B cell (primary cell): ENCODE data around the gene PDHB. TPM values are rescaled to one million over a fixed set of nuclear protein-coding genes. Genes with fewer than 3 reads are reported as not detected.

Source experiments
- ATAC-seq: fragments of 200-7000 bp; cut with Tn5 transposase; one replicate; pipeline ENCODE4 v1.10.0; 2021; ENCODE audit warnings: low read depth, mild to moderate bottlenecking, moderate number of reproducible peaks, moderate library complexity
- CTCF ChIA-PET: fragments of 350-600 bp; sonication (Branson Sonifier 250); formaldehyde crosslinking; loops from one replicate; lab custom pipeline; 2021; ENCODE audit warnings: antibody characterized with exemption, inconsistent platforms; lab: Charles Lee
- POLR2A ChIA-PET: fragments of 350-600 bp; sonication (Branson Sonifier 250); formaldehyde crosslinking; loops from one replicate; lab custom pipeline; 2021; ENCODE audit warnings: antibody characterized with exemption; lab: Charles Lee
- DNase-seq: peaks from one replicate; pipeline ENCODE4 v3.0.0; 2013
- H2AFZ ChIP-seq: 2 replicates; pipeline ENCODE4 v1.6.1; 2012; ENCODE audit warnings: mild to moderate bottlenecking, low read depth, low read length; ENCODE audit not compliant: insufficient read depth, poor library complexity, severe bottlenecking
- H3K27ac ChIP-seq, 2 donors: 1 replicate in 1 of 2; 2 replicates in 1 of 2; pipeline ENCODE4 v1.5.1; 2012 to 2013; ENCODE audit warnings: low read length in 2 of 2, mild to moderate bottlenecking in 2 of 2, moderate library complexity in 1 of 2
- H3K27me3 ChIP-seq, 4 experiments: fragments of 200-600 bp in 1 of 4; sonication (generic) in 1 of 4; replicated peaks in 1 of 4; 1 replicate in 2 of 4; 2 replicates in 2 of 4; pipeline versions ENCODE4 v1.6.1 to v1.7.0; 2013 to 2016; ENCODE audit warnings: low read length in 3 of 4, mild to moderate bottlenecking in 2 of 4, mixed read lengths in 1 of 4, moderate library complexity in 1 of 4; ENCODE audit not compliant: insufficient read depth in 4 of 4, control insufficient read depth in 3 of 4; ENCODE audit errors: control extremely low read depth in 1 of 4
- H3K36me3 ChIP-seq, 2 experiments: replicated peaks in 1 of 2; 1 replicate in 1 of 2; 2 replicates in 1 of 2; pipeline versions ENCODE4 v1.6.1 to v1.7.1; 2013; ENCODE audit warnings: low read length in 1 of 2; ENCODE audit not compliant: insufficient read depth in 2 of 2, control insufficient read depth in 1 of 2; ENCODE audit errors: control extremely low read depth in 1 of 2, extremely low read depth in 1 of 2
- H3K4me1 ChIP-seq, 2 donors: fragments of 200-600 bp in 1 of 2; sonication (generic) in 1 of 2; 1 replicate in 1 of 2; 2 replicates in 1 of 2; pipeline versions ENCODE4 v1.5.1 to v1.6.1; 2013 to 2017; ENCODE audit warnings: low read length in 2 of 2; ENCODE audit not compliant: control insufficient read depth in 2 of 2, insufficient read depth in 2 of 2
- H3K4me2 ChIP-seq: replicated peaks from 2 replicates; pipeline ENCODE3; 2012; ENCODE audit warnings: mild to moderate bottlenecking, low read depth, low read length; ENCODE audit not compliant: poor library complexity, severe bottlenecking
- H3K4me3 ChIP-seq, 5 experiments: fragments of 200-600 bp in 1 of 5; sonication (generic) in 1 of 5; 1 replicate in 3 of 5; 2 replicates in 2 of 5; pipeline versions ENCODE4 v1.5.1 to v1.7.0; 2011 to 2016; ENCODE audit warnings: low read length in 4 of 5, mild to moderate bottlenecking in 4 of 5, low read depth in 2 of 5, control low read depth in 1 of 5, moderate library complexity in 1 of 5; ENCODE audit not compliant: insufficient read depth in 1 of 5; ENCODE audit errors: control extremely low read depth in 1 of 5, extremely low read depth in 1 of 5
- H3K79me2 ChIP-seq: fragments of 200-600 bp; sonication (generic); one replicate; pipeline ENCODE4 v1.6.0; 2016; ENCODE audit warnings: low read length; ENCODE audit not compliant: control insufficient read depth, insufficient read depth
- H3K9ac ChIP-seq: fragments of 200-600 bp; sonication (generic); 2 replicates; pipeline ENCODE4 v1.6.1; 2017; ENCODE audit warnings: mild to moderate bottlenecking, low read length, moderate library complexity
- H3K9me3 ChIP-seq, 3 donors: one replicate each; pipeline versions ENCODE4 v1.6.1 to v1.7.1; 2013; ENCODE audit warnings: low read length in 2 of 3; ENCODE audit not compliant: control insufficient read depth in 2 of 3, insufficient read depth in 1 of 3; ENCODE audit errors: control extremely low read depth in 1 of 3
- H4K20me1 ChIP-seq: 2 replicates; pipeline ENCODE4 v1.6.0; 2012; ENCODE audit warnings: mild to moderate bottlenecking, low read length; ENCODE audit not compliant: insufficient read depth, control insufficient read depth, poor library complexity, severe bottlenecking
- H3K27ac Mint-ChIP-seq: one replicate; pipeline ENCODE4 v1.8.0; 2021; ENCODE audit warnings: mixed read lengths
- H3K27me3 Mint-ChIP-seq: one replicate; pipeline ENCODE4 v1.8.0; 2021; ENCODE audit warnings: mixed read lengths
- H3K4me1 Mint-ChIP-seq: one replicate; pipeline ENCODE4 v1.8.0; 2021; ENCODE audit warnings: mixed read lengths
- H3K4me3 Mint-ChIP-seq: one replicate; pipeline ENCODE4 v1.8.0; 2021; ENCODE audit warnings: mixed read lengths
- H3K9me3 Mint-ChIP-seq: one replicate; pipeline ENCODE4 v1.8.0; 2022; ENCODE audit warnings: mixed read lengths; ENCODE audit not compliant: insufficient read depth
- EZH2 ChIP-seq: IDR thresholded peaks from 2 replicates; pipeline ENCODE4 v1.6.1; 2012; ENCODE audit warnings: borderline replicate concordance, low read depth, mild to moderate bottlenecking, moderate library complexity, low read length; ENCODE audit not compliant: insufficient read depth, poor library complexity, severe bottlenecking
- WGBS: methylation state at CpG from one replicate; pipeline ENCODE4 v1.1.5; 2013; ENCODE audit warnings: missing lambda C conversion rate; ENCODE audit not compliant: insufficient coverage; 5-methylcytosine and 5-hydroxymethylcytosine counted together
- intact Hi-C: fragments of 100-400 bp; cut with micrococcal nuclease; formaldehyde crosslinking; loops from one replicate; pipeline ENCODE4 v1.10.0; 2022
- polyA plus RNA-seq: library from polyadenylated mRNA; depleted of rRNA; stranded (reverse); fragments of >200 nt; gene quantifications from 2 replicates; pipeline ENCODE4 v1.2.3, GENCODE V29; 2012
- total RNA-seq, 2 donors: library from RNA; stranded (reverse); fragments of 120-200 nt in 1 of 2; gene quantifications; 1 replicate in 1 of 2; 2 replicates in 1 of 2; pipeline versions ENCODE4 v1.2.3 to v1.2.4, GENCODE V29; 2013 to 2022
- TF ChIP-seq, protein P1 (sequence below): fragments of 200-600 bp; IDR thresholded peaks from one replicate; pipeline ENCODE4 v1.8.0; 2022; ENCODE audit warnings: antibody characterized with exemption, mild to moderate bottlenecking

PDHB gene
- total and polyA plus RNA-seq, 2 donors (not counting 1 experiment from before 2014, with no cell fraction given) = 21.7 to 67.2 TPM

- H3K27me3 ChIP-seq = no peaks in the 10 kb centered on the region
These were observed 24.7 kb downstream of the PDHB start for GRCh38 chr3:58408906-58409305.

GRCh38 chr3:58404396-58404795 is 29.2 kb downstream of the PDHB start:
- no peaks in the 10 kb centered on the region for H3K27me3 ChIP-seq
- intact Hi-C loops = loop anchor here (5.0 kb wide), 1 partner anchor 47 kb away; no protein-coding TSS in a partner anchor
- POLR2A ChIA-PET = no interaction called here
- no CpG with 5 or more reads among the region's 4 CpGs for WGBS
- ATAC-seq = no peak
- peaks cover 6 to 25% of the 10 kb centered on the region in 2 donors for H3K4me1 ChIP-seq
- TF ChIP-seq, protein P1, sequence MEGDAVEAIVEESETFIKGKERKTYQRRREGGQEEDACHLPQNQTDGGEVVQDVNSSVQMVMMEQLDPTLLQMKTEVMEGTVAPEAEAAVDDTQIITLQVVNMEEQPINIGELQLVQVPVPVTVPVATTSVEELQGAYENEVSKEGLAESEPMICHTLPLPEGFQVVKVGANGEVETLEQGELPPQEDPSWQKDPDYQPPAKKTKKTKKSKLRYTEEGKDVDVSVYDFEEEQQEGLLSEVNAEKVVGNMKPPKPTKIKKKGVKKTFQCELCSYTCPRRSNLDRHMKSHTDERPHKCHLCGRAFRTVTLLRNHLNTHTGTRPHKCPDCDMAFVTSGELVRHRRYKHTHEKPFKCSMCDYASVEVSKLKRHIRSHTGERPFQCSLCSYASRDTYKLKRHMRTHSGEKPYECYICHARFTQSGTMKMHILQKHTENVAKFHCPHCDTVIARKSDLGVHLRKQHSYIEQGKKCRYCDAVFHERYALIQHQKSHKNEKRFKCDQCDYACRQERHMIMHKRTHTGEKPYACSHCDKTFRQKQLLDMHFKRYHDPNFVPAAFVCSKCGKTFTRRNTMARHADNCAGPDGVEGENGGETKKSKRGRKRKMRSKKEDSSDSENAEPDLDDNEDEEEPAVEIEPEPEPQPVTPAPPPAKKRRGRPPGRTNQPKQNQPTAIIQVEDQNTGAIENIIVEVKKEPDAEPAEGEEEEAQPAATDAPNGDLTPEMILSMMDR = no peak
- no peak for TF ChIP-seq EZH2
- H3K27ac ChIP-seq = peak overlapping the region in 1 of 2 donors; percentile 54
- Mint-ChIP-seq H3K4me1 (peaks cover 44% of the 10 kb centered on the region), H3K27ac (peak overlapping the region; percentile 73), H3K27me3 (no peaks in the 10 kb centered on the region), H3K9me3 (no peaks in the 10 kb centered on the region), H3K4me3 (no peak overlapping the region)
- no peak overlapping the region for H3K4me3 ChIP-seq
- H3K9me3 ChIP-seq = no peaks in the 10 kb centered on the region
- H3K4me2 ChIP-seq = no peak overlapping the region
- H3K9ac ChIP-seq = no peak overlapping the region
- no peaks in the 10 kb centered on the region for H4K20me1 ChIP-seq
- peaks cover 2 to 45% of the 10 kb centered on the region in 2 experiments for H3K36me3 ChIP-seq
- DNase-seq = no peak
- H3K79me2 ChIP-seq = peaks cover 13% of the 10 kb centered on the region
- H2AFZ ChIP-seq = no peak overlapping the region
- CTCF ChIA-PET = interaction anchor here (0.6 to 7.9 kb wide), 4 partner anchors 50 to 93 kb away, joined by 4 to 66 read pairs (median 5); partner anchors contain the start of gene PXK

More at GRCh38 chr3:58408906-58409305, 24.7 kb downstream of the PDHB start:
- Mint-ChIP-seq H3K9me3 (no peaks in the 10 kb centered on the region), H3K27me3 (no peaks in the 10 kb centered on the region), H3K27ac (peak overlapping the region; percentile 65), H3K4me3 (no peak overlapping the region), H3K4me1 (peaks cover 36% of the 10 kb centered on the region)
- Histone ChIP-seq H3K27ac (peak overlapping the region in 1 of 2 donors; percentile 35), H3K4me1 (peaks cover 9% of the 10 kb centered on the region in 2 donors), H3K4me3 (no peak overlapping the region), H3K4me2 (peak overlapping the region; percentile 2), H4K20me1 (no peaks in the 10 kb centered on the region), H2AFZ (no peak overlapping the region), H3K79me2 (peaks cover 32% of the 10 kb centered on the region), H3K36me3 (peaks cover 4 to 64% of the 10 kb centered on the region in 2 experiments), H3K9ac (no peak overlapping the region), H3K9me3 (no peaks in the 10 kb centered on the region)
- intact Hi-C loops = no loop called here
- POLR2A ChIA-PET = no interaction called here
- TF ChIP-seq EZH2 = no peak
- TF ChIP-seq, protein P1 = no peak
- CTCF ChIA-PET = interaction anchor here (1.1 to 1.7 kb wide), 4 partner anchors 75 to 221 kb away, joined by 3 to 11 read pairs (median 4); no protein-coding TSS in a partner anchor
- whole genome bisulfite sequencing = 10% methylated on average over 2 of the region's 5 CpGs
- no peak for DNase-seq
- no peak for ATAC-seq
